GM19397 (cell line): ENCODE data around the gene DAZAP1.

Source experiments
- ATAC-seq: cut with Tn5 transposase; IDR thresholded peaks from one replicate; pipeline ENCODE4 v1.9.1; 2021; ENCODE audit warnings: mild to moderate bottlenecking, moderate library complexity; ENCODE audit not compliant: unreplicated experiment

Gene DAZAP1

DNA sequence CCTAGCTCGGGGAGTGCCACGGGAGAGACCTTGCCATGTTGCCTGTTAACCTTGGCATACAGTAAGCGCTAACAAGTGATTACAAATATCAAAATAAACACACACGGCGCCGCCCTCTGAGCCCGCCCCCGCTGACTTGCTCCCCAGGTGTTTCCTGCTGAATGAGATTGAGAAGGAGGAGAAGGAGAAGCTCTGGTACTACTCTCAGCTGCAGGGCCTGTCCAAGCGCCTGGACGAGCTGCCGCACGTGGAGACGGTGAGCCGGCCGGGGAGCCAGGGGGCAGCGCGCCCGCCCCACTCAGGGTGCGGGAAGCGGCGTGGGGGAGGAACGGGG is 47.6 kb downstream of the DAZAP1 start:
- no peak for ATAC-seq

DNA sequence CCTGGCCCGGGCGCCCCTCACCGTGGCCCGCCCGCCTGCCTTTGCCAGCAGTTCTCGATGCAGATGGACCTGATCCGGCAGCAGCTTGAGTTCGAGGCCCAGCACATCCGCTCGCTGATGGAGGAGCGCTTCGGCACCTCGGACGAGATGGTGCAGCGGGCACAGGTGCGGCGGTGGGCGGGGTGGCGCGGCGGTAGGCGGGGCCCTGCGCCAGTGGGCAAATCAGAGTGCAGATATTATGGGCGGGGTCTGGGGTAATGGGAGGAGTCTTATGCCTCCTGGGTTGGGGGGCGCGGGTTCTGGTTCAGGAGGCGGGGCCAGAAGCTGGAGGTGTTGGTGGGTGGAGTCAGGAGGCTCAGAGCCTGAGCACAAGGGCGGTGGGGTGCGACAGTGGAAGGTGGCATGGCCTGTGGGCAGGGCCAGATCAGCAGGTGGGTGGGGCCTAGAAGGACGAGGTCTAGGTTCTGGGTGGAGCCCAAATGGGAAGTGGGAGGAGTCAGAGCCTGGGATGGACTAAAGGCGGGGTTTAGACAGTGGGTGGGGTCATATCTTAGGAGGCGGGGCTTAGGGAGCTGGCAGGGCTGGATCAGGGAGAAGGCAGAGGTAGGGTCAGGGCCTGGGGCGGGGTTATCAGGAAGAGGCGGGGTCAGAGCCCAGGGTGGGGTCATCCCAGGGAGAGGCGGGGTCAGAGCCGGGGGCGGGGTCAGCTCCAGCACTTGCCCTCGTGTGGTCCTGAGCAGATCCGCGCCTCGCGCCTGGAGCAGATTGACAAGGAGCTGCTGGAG is 48.1 kb downstream of the DAZAP1 start:
- no peak for ATAC-seq

DNA sequence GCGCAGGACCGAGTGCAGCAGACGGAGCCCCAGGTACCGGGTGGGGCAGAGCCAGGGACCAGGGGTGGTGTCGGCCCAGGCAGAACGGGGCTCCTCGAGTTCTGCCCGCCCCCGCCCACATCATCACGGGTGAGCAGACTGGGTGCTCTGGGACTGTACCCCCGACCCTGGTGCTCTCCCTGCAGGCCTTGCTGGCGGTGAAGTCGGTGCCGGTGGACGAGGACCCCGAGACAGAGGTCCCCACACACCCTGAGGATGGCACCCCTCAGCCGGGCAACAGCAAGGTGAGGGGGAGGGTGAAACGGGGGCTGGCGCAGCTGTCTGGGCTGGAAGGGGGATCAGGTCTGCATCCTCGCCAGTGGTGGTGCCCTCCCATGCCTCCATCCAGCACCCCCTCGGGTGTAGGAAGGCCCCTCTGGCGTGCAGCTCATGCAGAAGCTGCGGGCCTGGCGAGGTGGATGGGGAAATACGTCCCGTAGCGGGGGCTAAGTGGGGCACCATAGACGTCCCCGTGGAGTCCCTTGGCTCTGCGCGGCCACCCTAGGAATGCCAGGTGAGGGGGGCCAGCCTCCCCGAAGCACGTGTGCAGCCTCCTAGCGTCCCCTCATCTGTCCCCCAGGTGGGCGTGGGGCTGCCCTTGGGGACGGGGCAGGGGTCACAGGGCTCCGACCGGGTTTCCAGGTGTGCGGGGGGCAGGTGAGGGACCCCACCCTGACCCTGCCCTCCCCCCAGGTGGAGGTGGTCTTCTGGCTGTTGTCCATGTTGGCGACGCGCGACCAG is 48.9 kb downstream of the DAZAP1 start:
- no peak for ATAC-seq

DNA sequence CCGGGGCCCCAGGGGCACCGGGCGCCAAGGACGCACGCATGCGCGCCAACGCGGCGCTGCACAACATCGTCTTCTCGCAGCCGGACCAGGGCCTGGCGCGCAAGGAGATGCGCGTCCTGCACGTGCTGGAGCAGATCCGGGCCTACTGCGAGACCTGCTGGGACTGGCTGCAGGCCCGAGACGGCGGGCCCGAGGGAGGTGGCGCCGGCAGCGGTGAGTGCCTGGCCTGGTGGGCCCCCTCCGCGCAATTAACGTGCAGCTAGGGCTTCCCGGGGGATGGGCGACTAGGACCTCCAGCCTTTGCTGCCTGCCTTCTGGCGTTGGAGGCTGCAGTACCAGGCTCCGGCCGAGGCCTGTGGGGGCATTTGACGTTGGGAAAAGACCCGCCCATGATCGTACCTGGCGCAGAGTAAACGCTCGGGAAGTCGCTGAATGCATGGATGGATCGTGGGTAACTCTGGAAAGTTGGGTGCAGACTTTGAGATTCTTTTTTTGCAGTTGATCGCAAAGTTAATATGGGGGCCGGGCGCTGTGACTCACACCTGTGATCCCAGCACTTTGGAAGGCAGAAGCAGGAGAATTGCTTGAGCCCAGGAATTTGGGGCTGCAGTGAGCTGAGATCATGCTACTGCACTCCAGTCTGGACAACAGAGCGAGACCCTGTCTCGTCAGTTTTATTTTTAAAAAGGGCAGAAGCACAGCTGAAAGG is 49.8 kb downstream of the DAZAP1 start:
- no peak for ATAC-seq

DNA sequence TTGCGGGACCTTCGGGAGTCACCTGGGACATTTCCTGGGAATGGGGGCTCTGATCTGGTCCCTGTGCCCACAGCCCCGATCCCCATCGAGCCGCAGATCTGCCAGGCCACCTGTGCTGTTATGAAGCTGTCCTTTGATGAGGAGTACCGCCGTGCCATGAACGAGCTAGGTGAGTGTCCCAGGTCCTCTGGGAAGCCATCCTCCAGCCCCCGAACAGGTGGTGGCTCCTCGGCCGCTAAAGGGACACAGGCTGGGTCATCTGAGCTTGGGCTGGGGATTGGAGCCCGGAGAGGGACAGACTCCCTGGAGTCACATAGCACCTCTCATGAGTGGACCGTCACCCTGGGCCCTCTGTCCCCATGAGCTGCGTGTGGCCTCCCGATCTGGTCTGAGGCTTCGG is 50.5 kb downstream of the DAZAP1 start:
- ATAC-seq = no peak

DNA sequence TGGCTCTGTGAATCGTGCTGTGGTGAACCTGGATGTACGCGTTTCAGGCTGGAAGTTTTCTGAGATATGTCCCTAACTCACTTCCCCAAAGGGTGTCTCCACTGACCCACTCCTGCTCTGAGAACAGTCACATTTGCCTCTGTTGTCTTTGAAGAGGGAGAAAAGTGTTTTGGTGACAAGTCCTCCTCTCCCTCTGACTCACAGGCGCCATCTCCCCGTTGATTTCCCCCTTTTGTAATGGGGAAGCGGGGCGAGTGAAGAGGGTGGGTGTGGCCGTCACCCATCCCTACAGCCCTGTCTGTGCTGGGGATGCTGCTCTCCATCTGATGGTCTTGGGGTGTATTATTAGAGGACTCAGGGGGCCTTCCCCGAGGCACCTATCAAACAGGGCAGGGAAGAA is 52.1 kb downstream of the DAZAP1 start:
- no peak for ATAC-seq

DNA sequence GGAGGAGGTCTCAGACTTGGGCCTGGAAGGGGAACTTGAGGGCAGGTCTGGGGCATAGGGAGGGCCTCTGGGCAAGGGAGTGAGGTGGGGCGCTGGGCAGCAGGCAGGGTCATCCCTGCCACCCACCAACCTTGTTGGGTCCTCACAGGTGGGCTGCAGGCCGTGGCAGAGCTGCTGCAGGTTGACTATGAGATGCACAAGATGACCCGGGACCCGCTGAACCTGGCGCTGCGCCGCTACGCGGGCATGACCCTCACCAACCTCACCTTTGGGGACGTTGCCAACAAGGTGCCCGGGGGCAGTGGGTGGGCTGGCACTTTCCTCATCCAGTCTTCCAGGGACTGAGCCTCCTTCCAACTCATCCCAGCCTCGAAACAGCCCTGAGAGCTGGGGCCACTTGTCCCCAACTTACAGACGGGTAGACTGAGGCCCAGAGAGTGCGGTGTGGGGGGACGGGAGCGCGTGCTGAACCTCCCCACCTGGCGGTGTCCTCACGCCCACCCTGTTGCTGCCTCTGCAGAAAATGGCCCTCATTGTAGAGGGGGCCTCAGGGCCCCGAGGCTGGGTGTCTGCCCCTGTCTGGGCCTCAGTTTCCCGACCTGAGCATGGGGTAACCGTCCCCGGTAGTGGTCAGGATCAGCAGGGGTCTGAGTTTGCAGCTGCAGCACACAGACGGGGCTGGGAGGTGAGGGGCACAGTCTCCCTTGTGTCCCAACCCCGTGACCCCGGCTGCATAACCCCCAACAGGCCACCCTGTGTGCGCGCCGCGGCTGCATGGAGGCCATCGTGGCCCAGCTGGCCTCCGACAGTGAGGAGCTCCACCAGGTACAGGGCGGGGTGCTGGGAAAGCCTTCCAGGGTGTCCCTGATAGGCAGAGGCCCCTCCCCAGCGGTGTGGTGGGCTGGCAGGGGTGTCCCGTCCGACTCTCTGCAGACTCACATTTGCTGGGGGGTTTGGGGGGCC is 52.9 kb downstream of the DAZAP1 start:
- ATAC-seq = no peak

DNA sequence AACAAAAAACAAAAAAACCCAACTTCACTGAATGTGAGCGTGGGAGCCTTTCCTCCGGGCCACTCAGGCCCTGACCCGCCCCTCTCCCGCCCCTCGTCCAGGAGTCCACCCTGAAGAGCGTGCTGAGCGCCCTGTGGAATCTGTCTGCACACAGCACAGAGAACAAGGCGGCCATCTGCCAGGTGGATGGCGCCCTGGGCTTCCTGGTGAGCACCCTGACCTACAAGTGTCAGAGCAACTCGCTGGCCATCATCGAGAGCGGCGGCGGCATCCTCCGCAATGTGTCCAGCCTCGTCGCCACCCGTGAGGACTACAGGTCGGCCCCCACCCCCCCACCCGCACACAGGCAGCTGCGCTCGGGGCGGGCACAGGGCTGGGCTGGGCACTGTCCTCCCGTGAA is 54.5 kb downstream of the DAZAP1 start:
- no peak for ATAC-seq

DNA sequence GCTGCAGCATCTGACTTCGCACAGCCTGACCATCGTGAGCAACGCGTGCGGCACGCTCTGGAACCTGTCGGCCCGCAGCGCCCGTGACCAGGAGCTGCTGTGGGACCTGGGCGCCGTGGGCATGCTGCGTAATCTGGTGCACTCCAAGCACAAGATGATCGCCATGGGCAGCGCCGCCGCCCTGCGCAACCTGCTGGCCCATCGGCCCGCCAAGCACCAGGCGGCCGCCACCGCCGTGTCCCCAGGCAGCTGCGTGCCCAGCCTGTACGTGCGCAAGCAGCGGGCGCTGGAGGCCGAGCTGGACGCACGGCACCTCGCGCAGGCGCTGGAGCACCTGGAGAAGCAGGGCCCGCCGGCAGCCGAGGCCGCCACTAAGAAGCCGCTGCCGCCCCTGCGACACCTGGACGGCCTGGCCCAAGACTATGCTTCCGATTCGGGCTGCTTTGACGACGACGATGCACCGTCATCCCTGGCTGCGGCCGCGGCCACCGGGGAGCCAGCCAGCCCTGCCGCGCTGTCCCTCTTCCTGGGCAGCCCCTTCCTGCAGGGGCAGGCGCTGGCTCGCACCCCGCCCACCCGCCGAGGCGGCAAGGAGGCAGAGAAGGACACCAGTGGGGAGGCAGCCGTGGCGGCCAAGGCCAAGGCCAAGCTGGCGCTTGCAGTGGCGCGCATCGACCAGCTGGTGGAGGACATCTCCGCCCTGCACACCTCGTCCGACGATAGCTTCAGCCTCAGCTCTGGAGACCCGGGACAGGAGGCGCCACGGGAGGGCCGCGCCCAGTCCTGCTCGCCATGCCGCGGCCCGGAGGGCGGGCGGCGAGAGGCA is 58.0 kb downstream of the DAZAP1 start:
- no peak for ATAC-seq

DNA sequence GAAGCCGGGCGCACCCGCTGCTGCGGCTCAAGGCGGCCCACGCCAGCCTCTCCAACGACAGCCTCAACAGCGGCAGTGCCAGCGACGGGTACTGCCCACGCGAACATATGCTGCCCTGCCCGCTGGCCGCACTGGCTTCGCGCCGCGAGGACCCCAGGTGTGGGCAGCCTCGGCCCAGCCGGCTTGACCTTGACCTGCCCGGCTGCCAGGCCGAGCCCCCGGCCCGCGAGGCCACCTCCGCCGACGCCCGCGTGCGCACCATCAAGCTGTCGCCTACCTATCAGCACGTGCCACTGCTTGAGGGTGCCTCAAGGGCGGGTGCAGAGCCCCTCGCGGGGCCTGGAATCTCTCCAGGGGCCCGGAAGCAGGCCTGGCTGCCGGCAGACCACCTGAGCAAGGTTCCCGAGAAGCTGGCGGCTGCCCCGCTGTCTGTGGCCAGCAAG is 58.7 kb downstream of the DAZAP1 start:
- ATAC-seq = no peak

DNA sequence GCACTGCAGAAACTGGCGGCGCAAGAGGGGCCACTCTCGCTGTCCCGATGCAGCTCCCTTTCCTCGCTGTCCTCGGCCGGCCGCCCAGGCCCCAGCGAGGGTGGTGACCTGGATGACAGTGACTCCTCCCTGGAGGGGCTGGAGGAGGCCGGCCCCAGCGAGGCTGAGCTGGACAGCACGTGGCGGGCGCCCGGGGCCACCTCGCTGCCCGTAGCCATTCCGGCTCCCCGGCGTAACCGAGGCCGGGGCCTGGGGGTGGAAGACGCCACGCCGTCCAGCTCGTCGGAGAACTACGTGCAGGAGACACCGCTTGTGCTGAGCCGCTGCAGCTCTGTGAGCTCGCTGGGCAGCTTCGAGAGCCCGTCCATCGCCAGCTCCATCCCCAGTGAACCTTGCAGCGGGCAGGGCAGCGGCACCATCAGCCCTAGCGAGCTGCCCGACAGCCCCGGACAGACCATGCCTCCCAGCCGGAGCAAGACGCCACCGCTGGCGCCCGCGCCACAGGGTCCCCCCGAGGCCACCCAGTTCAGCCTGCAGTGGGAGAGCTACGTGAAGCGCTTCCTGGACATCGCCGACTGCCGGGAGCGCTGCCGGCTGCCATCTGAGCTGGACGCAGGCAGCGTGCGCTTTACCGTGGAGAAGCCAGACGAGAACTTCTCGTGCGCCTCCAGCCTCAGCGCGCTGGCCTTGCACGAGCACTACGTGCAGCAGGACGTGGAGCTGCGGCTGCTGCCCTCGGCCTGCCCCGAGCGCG is 59.3 kb downstream of the DAZAP1 start:
- ATAC-seq = no peak

DNA sequence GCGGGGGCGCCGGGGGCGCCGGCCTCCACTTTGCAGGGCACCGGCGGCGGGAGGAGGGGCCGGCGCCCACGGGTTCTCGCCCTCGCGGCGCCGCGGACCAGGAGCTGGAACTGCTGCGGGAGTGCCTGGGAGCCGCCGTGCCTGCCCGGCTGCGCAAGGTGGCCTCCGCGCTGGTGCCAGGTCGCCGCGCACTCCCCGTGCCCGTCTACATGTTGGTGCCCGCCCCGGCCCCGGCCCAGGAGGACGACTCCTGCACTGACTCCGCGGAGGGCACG is 59.8 kb downstream of the DAZAP1 start:
- ATAC-seq = no peak

DNA sequence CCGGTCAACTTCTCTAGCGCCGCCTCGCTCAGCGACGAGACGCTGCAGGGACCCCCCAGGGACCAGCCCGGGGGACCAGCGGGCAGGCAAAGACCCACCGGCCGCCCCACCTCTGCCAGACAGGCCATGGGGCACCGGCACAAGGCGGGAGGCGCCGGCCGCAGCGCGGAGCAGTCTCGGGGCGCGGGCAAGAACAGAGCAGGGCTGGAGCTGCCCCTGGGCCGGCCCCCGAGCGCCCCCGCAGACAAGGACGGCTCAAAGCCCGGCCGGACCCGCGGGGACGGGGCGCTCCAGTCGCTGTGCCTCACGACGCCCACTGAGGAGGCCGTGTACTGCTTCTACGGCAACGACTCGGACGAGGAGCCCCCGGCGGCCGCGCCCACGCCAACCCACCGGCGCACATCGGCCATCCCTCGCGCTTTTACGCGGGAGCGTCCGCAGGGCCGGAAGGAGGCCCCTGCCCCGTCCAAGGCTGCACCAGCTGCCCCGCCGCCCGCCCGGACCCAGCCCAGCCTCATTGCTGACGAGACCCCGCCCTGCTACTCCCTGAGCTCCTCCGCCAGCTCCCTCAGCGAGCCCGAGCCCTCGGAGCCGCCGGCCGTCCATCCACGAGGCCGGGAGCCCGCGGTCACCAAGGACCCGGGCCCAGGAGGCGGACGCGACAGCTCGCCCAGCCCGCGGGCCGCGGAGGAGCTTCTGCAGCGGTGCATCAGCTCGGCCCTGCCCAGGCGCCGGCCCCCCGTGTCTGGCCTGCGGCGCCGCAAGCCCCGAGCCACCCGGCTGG is 60.3 kb downstream of the DAZAP1 start:
- no peak for ATAC-seq

DNA sequence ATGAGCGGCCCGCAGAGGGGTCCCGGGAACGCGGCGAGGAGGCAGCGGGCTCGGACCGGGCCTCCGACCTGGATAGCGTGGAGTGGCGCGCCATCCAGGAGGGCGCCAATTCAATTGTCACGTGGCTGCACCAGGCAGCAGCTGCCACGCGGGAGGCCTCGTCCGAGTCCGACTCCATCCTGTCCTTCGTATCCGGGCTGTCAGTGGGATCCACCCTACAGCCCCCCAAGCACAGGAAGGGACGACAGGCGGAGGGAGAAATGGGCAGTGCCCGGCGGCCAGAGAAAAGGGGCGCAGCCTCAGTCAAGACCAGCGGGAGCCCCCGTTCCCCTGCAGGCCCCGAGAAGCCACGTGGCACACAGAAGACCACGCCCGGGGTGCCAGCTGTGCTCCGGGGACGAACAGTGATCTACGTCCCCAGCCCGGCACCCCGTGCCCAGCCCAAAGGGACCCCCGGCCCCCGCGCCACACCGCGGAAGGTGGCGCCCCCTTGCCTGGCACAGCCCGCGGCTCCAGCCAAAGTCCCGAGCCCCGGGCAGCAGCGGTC is 61.0 kb downstream of the DAZAP1 start:
- no peak for ATAC-seq

DNA sequence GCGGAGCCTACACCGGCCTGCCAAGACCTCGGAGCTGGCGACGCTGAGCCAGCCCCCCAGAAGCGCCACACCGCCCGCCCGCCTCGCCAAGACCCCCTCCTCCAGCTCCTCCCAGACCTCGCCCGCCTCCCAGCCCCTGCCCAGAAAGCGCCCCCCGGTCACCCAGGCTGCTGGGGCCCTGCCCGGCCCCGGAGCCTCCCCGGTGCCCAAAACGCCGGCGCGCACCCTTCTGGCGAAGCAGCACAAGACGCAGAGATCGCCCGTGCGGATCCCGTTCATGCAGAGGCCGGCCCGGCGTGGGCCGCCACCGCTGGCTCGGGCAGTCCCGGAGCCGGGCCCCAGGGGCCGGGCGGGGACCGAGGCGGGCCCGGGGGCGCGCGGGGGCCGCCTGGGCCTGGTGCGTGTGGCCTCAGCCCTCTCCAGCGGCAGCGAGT is 61.5 kb downstream of the DAZAP1 start:
- no peak for ATAC-seq

DNA sequence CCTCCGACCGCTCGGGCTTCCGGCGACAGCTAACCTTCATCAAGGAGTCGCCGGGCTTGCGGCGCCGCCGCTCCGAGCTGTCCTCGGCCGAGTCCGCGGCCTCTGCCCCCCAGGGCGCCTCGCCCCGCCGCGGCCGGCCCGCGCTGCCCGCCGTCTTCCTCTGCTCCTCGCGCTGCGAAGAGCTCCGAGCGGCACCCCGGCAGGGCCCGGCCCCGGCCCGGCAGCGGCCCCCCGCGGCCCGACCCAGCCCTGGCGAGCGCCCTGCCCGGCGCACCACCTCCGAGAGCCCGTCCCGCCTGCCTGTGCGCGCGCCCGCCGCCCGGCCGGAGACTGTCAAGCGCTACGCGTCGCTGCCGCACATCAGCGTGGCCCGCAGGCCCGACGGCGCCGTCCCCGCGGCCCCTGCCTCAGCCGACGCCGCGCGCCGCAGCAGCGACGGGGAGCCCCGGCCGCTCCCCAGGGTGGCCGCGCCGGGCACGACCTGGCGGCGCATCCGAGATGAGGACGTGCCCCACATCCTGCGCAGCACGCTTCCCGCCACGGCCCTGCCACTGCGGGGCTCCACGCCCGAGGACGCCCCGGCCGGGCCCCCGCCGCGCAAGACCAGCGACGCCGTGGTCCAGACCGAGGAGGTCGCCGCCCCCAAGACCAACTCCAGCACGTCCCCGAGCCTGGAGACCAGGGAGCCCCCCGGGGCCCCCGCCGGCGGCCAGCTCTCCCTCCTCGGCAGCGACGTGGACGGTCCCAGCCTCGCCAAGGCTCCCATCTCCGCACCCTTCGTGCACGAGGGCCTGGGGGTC is 62.1 kb downstream of the DAZAP1 start:
- ATAC-seq = no peak

DNA sequence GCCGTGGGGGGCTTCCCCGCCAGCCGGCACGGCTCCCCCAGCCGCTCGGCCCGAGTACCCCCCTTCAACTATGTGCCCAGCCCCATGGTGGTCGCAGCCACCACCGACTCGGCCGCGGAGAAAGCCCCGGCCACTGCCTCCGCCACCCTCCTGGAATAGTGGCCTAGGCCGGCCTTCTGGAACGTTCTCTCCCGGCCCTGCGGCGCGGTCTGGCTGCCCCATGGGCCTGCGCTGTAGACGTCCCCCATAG is 62.6 kb downstream of the DAZAP1 start:
- no peak for ATAC-seq
